Stimulated activated CD4-positive, alpha-beta T cell treated with anti-CD3 and anti-CD28 coated beads, Interleukin-15, amount 100 ng/mL, for 24 hours (primary cell): ENCODE measurements around the gene RAC3.

ENCODE experiments used
- DNase-seq: peaks from one replicate; pipeline ENCODE4 v3.0.0-alpha.2; 2020

Gene RAC3

GRCh38 chr17:82077617-82078358, 46.3 kb downstream of the RAC3 start:
- DNase-seq = no peak

- DNase-seq = no peak
Measured at GRCh38 chr17:82078433-82078832, 47.0 kb downstream of the RAC3 start.

GRCh38 chr17:82079001-82079677, 47.7 kb downstream of the RAC3 start:
- no peak for DNase-seq

GRCh38 chr17:82080048-82080788, 48.7 kb downstream of the RAC3 start:
- no peak for DNase-seq

- DNase-seq = no peak
Measured at GRCh38 chr17:82080789-82081464, 49.4 kb downstream of the RAC3 start.

GRCh38 chr17:82081546-82081945, 50.1 kb downstream of the RAC3 start:
- no peak for DNase-seq

- DNase-seq = no peak
Measured at GRCh38 chr17:82081966-82082365, 50.5 kb downstream of the RAC3 start.

- no peak for DNase-seq
Measured at GRCh38 chr17:82082456-82082855, 51.0 kb downstream of the RAC3 start.

- DNase-seq = no peak
Measured at GRCh38 chr17:82083009-82083408, 51.5 kb downstream of the RAC3 start.
